OCI-LY3 (cell line): ENCODE results near the gene LDLRAD4.

Source experiments
- EZH2phosphoT487 ChIP-seq: fragments of 200-600 bp; shearing (Covaris generic); IDR thresholded peaks from 2 replicates; pipeline ENCODE4 v1.6.1; 2018; ENCODE audit warnings: antibody characterized with exemption, mixed run types, low read depth
- TF ChIP-seq, protein P1 (sequence below): fragments of 200-600, 300-600 bp; sonication (generic); IDR thresholded peaks from 2 replicates; pipeline ENCODE4 v1.5.1; 2014; ENCODE audit warnings: antibody characterized with exemption, low read length, low read depth

- TF ChIP-seq, protein P1, sequence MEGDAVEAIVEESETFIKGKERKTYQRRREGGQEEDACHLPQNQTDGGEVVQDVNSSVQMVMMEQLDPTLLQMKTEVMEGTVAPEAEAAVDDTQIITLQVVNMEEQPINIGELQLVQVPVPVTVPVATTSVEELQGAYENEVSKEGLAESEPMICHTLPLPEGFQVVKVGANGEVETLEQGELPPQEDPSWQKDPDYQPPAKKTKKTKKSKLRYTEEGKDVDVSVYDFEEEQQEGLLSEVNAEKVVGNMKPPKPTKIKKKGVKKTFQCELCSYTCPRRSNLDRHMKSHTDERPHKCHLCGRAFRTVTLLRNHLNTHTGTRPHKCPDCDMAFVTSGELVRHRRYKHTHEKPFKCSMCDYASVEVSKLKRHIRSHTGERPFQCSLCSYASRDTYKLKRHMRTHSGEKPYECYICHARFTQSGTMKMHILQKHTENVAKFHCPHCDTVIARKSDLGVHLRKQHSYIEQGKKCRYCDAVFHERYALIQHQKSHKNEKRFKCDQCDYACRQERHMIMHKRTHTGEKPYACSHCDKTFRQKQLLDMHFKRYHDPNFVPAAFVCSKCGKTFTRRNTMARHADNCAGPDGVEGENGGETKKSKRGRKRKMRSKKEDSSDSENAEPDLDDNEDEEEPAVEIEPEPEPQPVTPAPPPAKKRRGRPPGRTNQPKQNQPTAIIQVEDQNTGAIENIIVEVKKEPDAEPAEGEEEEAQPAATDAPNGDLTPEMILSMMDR: no peak
- TF ChIP-seq EZH2phosphoT487: no peak
Measured at GRCh38 chr18:13273800-13274199, 55.2 kb downstream of the LDLRAD4 start.
